MM.1S (cell line): Measurements from ENCODE around the gene CIZ1.

Experiments
- DNase-seq: peaks from one replicate; pipeline ENCODE4 v3.0.0-alpha.2; 2015
- H2AFZ ChIP-seq: fragments of 300-600 bp; sonication (generic); 2 replicates; pipeline ENCODE4 v1.6.0; 2016; ENCODE audit warnings: antibody characterized with exemption, low read length
- H3F3A ChIP-seq: fragments of 300-600 bp; sonication (generic); 2 replicates; pipeline ENCODE4 v1.6.1; 2016; ENCODE audit warnings: mild to moderate bottlenecking, antibody characterized with exemption, low read length, moderate library complexity, mixed read lengths; ENCODE audit not compliant: insufficient read depth
- H3K27ac ChIP-seq: fragments of 300-600 bp; sonication (generic); 2 replicates; pipeline ENCODE4 v1.5.1; 2016; ENCODE audit warnings: mild to moderate bottlenecking, low read length
- H3K27me3 ChIP-seq: fragments of 300-600 bp; sonication (generic); replicated peaks from 2 replicates; pipeline ENCODE4 v1.6.0; 2016; ENCODE audit warnings: low read length; ENCODE audit not compliant: insufficient read depth
- H3K36me3 ChIP-seq: fragments of 300-600 bp; sonication (generic); replicated peaks from 2 replicates; pipeline ENCODE4 v1.6.1; 2016; ENCODE audit warnings: mild to moderate bottlenecking, low read length, mixed read lengths; ENCODE audit not compliant: insufficient read depth
- H3K4me1 ChIP-seq: fragments of 300-600 bp; sonication (generic); 2 replicates; pipeline ENCODE4 v1.6.1; 2016; ENCODE audit warnings: low read length, mixed read lengths
- H3K4me2 ChIP-seq: fragments of 300-600 bp; sonication (generic); 2 replicates; pipeline ENCODE4 v1.6.0; 2016; ENCODE audit warnings: low read depth, low read length
- H3K4me3 ChIP-seq: fragments of 300-600 bp; sonication (generic); 2 replicates; pipeline ENCODE4 v1.5.1; 2016; ENCODE audit warnings: low read length, mixed read lengths
- H3K79me2 ChIP-seq: fragments of 300-600 bp; sonication (generic); 2 replicates; pipeline ENCODE4 v1.6.1; 2016; ENCODE audit warnings: mixed run types, low read length, mixed read lengths
- H3K9ac ChIP-seq: fragments of 300-600 bp; sonication (generic); 2 replicates; pipeline ENCODE4 v1.6.1; 2016; ENCODE audit warnings: low read length, mixed read lengths
- H3K9me2 ChIP-seq: fragments of 300-600 bp; sonication (generic); replicated peaks from 2 replicates; pipeline ENCODE4 v1.6.1; 2016; ENCODE audit warnings: mild to moderate bottlenecking, low read length, mixed read lengths; ENCODE audit not compliant: insufficient read depth
- H3K9me3 ChIP-seq: fragments of 300-600 bp; sonication (generic); replicated peaks from 2 replicates; pipeline ENCODE4 v1.6.1; 2016; ENCODE audit warnings: mild to moderate bottlenecking, low read length, mixed read lengths; ENCODE audit not compliant: insufficient read depth
- H4K20me1 ChIP-seq: fragments of 300-600 bp; sonication (generic); 2 replicates; pipeline ENCODE4 v1.6.1; 2016; ENCODE audit warnings: mild to moderate bottlenecking, low read length, moderate library complexity, mixed read lengths; ENCODE audit not compliant: insufficient read depth
- EZH2 ChIP-seq: fragments of 300-600 bp; sonication (generic); optimal IDR thresholded peaks from 2 replicates; pipeline ENCODE3; 2017; ENCODE audit warnings: low read depth, mild to moderate bottlenecking, antibody characterized with exemption, low read length, mixed read lengths
- EZH2phosphoT487 ChIP-seq: fragments of 300-600 bp; sonication (generic); IDR thresholded peaks from 2 replicates; pipeline ENCODE4 v1.6.1; 2018; ENCODE audit warnings: antibody characterized with exemption, low read length
- TF ChIP-seq, protein P1 (sequence below): fragments of 300-600 bp; sonication (generic); IDR thresholded peaks from 2 replicates; pipeline ENCODE4 v1.5.1; 2016; ENCODE audit warnings: antibody characterized with exemption, low read length, mixed read lengths

Gene CIZ1

DNA sequence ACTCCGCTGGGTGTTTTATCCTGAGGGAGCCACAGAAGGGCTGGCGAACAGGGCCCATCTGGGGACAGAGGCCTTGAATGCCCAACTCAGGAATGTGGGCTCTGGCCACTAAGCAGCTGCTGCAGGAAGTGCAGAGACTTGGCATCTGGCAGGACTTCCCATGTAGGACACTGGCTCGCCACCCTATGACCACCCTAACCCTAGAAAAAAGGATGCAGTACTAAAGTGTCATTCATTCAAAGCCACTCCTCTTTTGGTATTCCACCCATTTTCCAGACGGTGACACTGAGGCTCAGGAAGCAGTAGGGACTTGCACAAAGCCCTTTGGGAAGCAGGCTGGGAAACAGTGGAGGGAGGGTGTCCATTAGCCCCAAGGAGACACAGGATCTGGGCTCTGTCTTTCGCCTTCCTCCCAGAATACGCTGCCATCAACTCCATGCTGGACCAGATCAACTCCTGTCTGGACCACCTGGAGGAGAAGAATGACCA lies 28.3 kb downstream of the CIZ1 start:
- H3K9ac ChIP-seq: no peak overlapping the region
- TF ChIP-seq EZH2phosphoT487 (no peak), EZH2 (no peak)
- TF ChIP-seq, protein P1, sequence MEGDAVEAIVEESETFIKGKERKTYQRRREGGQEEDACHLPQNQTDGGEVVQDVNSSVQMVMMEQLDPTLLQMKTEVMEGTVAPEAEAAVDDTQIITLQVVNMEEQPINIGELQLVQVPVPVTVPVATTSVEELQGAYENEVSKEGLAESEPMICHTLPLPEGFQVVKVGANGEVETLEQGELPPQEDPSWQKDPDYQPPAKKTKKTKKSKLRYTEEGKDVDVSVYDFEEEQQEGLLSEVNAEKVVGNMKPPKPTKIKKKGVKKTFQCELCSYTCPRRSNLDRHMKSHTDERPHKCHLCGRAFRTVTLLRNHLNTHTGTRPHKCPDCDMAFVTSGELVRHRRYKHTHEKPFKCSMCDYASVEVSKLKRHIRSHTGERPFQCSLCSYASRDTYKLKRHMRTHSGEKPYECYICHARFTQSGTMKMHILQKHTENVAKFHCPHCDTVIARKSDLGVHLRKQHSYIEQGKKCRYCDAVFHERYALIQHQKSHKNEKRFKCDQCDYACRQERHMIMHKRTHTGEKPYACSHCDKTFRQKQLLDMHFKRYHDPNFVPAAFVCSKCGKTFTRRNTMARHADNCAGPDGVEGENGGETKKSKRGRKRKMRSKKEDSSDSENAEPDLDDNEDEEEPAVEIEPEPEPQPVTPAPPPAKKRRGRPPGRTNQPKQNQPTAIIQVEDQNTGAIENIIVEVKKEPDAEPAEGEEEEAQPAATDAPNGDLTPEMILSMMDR: no peak
- H3K4me3 ChIP-seq: no peak overlapping the region
- H4K20me1 ChIP-seq: no peaks in the 10 kb centered on the region
- no peaks in the 10 kb centered on the region for H3K9me2 ChIP-seq
- peaks cover 8% of the 10 kb centered on the region for H3K4me1 ChIP-seq
- H3K79me2 ChIP-seq: peaks cover 8% of the 10 kb centered on the region; the same call in 1 of the 2 replicates
- H2AFZ ChIP-seq: no peak overlapping the region
- no peak for DNase-seq
- H3K27ac ChIP-seq: no peak overlapping the region
- no peaks in the 10 kb centered on the region for H3K9me3 ChIP-seq
- H3K4me2 ChIP-seq: no peak overlapping the region
- H3K36me3 ChIP-seq: no peaks in the 10 kb centered on the region
- H3K27me3 ChIP-seq: no peaks in the 10 kb centered on the region
- H3F3A ChIP-seq: no peaks in the 10 kb centered on the region; the same call in 1 of the 2 replicates

DNA sequence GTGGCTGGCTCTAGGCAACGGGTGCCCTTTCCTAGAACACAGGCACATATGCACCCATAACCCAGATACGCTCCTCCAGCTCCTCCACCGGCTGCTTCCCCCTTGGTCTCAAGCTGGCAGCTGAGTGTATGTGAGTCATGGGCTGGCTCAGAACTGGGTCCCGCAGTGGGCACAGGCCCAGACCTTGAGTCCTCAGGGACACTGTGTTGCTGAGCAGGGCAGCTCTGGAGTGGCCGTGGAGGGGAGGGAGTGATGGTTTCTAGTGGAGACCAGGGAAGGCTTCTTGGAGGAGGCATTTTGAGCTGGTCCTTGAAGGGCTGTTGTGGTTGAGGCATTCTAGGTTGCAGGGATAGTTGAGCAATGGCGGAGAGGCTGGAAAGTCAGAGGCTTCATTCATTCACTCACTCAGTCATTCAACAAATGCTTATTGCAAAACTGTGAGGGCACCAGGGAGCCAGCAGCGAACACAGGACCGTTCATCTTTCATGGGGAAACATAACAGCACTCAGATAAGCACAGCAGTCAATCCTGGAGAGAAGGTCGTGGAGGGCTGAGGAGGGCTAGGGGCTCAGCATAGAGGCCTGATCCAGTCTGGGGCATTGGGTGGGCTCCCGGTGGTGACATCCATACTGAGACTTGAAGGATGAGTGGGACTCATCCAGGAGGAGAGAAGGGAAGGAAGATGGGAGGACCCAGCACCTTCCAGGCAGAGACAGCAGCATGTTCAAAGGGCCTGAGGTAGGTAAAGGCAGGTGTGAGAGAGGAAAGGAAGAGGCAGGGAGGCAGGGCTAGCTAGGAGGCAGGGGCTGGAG lies 29.0 kb downstream of the CIZ1 start:
- TF ChIP-seq EZH2 (no peak), EZH2phosphoT487 (no peak)
- TF ChIP-seq, protein P1: no peak
- no peak overlapping the region for H3K27ac ChIP-seq
- no peak overlapping the region for H3K4me2 ChIP-seq
- no peaks in the 10 kb centered on the region for H3K36me3 ChIP-seq
- H4K20me1 ChIP-seq: no peaks in the 10 kb centered on the region
- H3K9me2 ChIP-seq: no peaks in the 10 kb centered on the region
- DNase-seq: no peak
- no peak overlapping the region for H3K4me3 ChIP-seq
- H3K27me3 ChIP-seq: no peaks in the 10 kb centered on the region
- H3F3A ChIP-seq: no peaks in the 10 kb centered on the region; the same call in 1 of the 2 replicates
- H3K9me3 ChIP-seq: no peaks in the 10 kb centered on the region
- H2AFZ ChIP-seq: no peak overlapping the region
- peaks cover 8% of the 10 kb centered on the region; the same call in 1 of the 2 replicates for H3K79me2 ChIP-seq
- H3K4me1 ChIP-seq: peaks cover 8% of the 10 kb centered on the region
- H3K9ac ChIP-seq: no peak overlapping the region

DNA sequence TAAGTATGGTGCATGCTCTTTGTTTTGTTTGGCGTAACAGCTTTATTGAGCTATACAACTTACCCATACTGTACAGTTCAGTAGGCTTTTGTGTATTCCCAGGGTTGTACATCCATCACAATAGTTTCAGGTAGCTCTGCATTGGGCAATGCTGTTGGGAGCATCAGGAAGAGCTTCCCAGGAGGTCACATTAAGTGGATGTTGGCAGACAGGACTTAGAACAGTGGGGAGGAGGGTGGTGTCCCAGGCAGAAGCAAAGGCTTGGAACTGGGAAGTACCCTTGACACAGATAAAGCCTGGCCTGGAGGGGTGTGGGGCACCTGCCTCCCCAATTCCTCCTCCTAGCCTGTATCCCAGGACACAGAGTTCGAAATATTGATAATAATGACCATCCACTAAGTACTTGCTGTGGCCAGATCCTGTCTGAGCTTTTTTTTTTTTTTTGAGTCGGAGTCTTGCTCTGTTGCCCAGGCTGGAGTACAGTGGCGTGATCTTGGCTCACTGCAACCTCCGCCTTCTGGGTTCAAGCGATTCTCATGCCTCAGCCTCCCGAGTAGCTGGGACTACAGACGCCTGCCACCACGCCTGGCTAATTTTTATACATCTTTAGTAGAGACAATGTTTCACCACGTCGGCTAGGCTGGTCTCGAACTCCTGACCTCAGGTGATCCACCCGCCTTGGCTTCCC lies 30.0 kb downstream of the CIZ1 start:
- Histone ChIP-seq H3K9ac (peak overlapping the region; percentile 90; the same call in 1 of the 2 replicates), H3K4me3 (peak overlapping the region; percentile 95; the same call in 1 of the 2 replicates), H3K4me1 (peaks cover 8% of the 10 kb centered on the region), H4K20me1 (no peaks in the 10 kb centered on the region), H2AFZ (no peak overlapping the region), H3K36me3 (no peaks in the 10 kb centered on the region), H3K27ac (no peak overlapping the region), H3K9me3 (no peaks in the 10 kb centered on the region), H3K9me2 (no peaks in the 10 kb centered on the region), H3K27me3 (no peaks in the 10 kb centered on the region), H3K79me2 (peaks cover 8% of the 10 kb centered on the region; the same call in 1 of the 2 replicates), H3K4me2 (peak overlapping the region; percentile 88), H3F3A (no peaks in the 10 kb centered on the region; the same call in 1 of the 2 replicates)
- no peak for TF ChIP-seq EZH2
- no peak for DNase-seq
